PC-3 (cell line): ENCODE results near the gene KCNJ10.

Source experiments
- CTCF ChIP-seq: fragments of 300-600 bp; sonication (generic); conservative IDR thresholded peaks from 2 replicates; pipeline ENCODE4 v1.5.1; 2017; ENCODE audit warnings: antibody characterized with exemption, low read depth, mild to moderate bottlenecking, low read length
- EZH2 ChIP-seq: fragments of 300-600 bp; sonication (generic); IDR thresholded peaks from one replicate; pipeline ENCODE4 v1.6.1; 2017; ENCODE audit warnings: antibody characterized with exemption, mild to moderate bottlenecking, low read length; ENCODE audit not compliant: unreplicated experiment
- EZH2phosphoT487 ChIP-seq: fragments of 300-600 bp; sonication (generic); IDR thresholded peaks from 2 replicates; pipeline ENCODE4 v1.6.1; 2018; ENCODE audit warnings: mild to moderate bottlenecking, antibody characterized with exemption, low read length, borderline replicate concordance

- TF ChIP-seq CTCF (peak; percentile 98), EZH2 (no peak), EZH2phosphoT487 (no peak)
Measured at GRCh38 chr1:160078512-160079195, 8.7 kb upstream of the KCNJ10 start.
